KMS-11 (cell line): Measurements from ENCODE around the gene EMC1.
"Not testable (repeated sequence)": the region's sequence is repeated elsewhere in the genome, so short reads cannot be mapped to it uniquely, and the experiment has no call there.

ENCODE experiments used
- H2AFZ ChIP-seq: fragments of 200-600 bp; sonication (generic); 2 replicates; pipeline ENCODE4 v1.6.1; 2016; ENCODE audit warnings: antibody characterized with exemption, mixed run types, low read depth
- H3K27ac ChIP-seq: fragments of 200-600 bp; sonication (generic); 2 replicates; pipeline ENCODE4 v1.6.1; 2016; ENCODE audit warnings: mild to moderate bottlenecking, mixed run types
- H3K27me3 ChIP-seq: fragments of 200-600 bp; sonication (generic); 2 replicates; pipeline ENCODE4 v1.6.1; 2017; ENCODE audit warnings: mild to moderate bottlenecking, low read depth, mixed run types, moderate library complexity; ENCODE audit not compliant: insufficient read depth
- H3K36me3 ChIP-seq: fragments of 200-600 bp; sonication (generic); 2 replicates; pipeline ENCODE4 v1.6.1; 2017; ENCODE audit warnings: mild to moderate bottlenecking, mixed run types; ENCODE audit not compliant: insufficient read depth
- H3K4me1 ChIP-seq: fragments of 200-600 bp; sonication (generic); 2 replicates; pipeline ENCODE4 v1.6.1; 2016; ENCODE audit warnings: mild to moderate bottlenecking, low read depth, mixed run types; ENCODE audit not compliant: poor library complexity, severe bottlenecking
- H3K4me2 ChIP-seq: fragments of 200-600 bp; sonication (generic); 2 replicates; pipeline ENCODE4 v1.7.0; 2016; ENCODE audit warnings: mild to moderate bottlenecking, mixed run types
- H3K4me3 ChIP-seq: fragments of 200-600 bp; sonication (generic); IDR thresholded peaks from 2 replicates; pipeline ENCODE4 v1.6.1; 2017; ENCODE audit warnings: low read depth, low read length, mixed read lengths; ENCODE audit not compliant: insufficient read depth
- H3K79me2 ChIP-seq: fragments of 200-600 bp; sonication (generic); 2 replicates; pipeline ENCODE4 v1.6.1; 2016; ENCODE audit warnings: low read depth, mixed run types; ENCODE audit not compliant: insufficient read depth
- H3K9ac ChIP-seq: fragments of 200-600 bp; sonication (generic); 2 replicates; pipeline ENCODE4 v1.6.1; 2016; ENCODE audit warnings: mild to moderate bottlenecking, mixed run types
- H4K20me1 ChIP-seq: fragments of 200-600 bp; sonication (generic); 2 replicates; pipeline ENCODE4 v1.6.1; 2016; ENCODE audit warnings: mild to moderate bottlenecking, mixed run types; ENCODE audit not compliant: insufficient read depth
- TF ChIP-seq, protein P1 (sequence below): fragments of 200-600 bp; sonication (generic); conservative IDR thresholded peaks from 2 replicates; pipeline ENCODE4 v1.6.1; 2017; ENCODE audit warnings: low read depth, mild to moderate bottlenecking, antibody characterized with exemption, low read length, moderate library complexity, mixed read lengths

Gene EMC1

DNA sequence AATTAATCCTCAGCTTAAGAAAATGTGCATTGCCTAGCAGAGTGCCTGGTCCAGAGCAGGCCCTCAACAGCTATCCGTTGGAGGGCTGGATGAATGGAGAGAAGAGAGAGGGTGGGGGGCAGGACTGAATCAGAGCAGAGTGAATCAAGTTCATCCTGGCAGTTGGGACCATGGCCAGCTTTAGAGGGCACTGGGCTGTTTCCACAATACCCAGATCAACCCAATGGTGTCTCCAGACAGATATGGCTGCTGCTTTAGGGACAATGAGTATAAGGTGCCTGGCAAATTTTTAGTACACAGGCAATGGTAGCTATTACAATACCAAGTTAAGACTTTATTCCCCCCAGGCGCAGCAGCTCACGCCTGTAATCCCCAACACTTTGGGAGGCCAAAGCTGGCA, 17.1 kb downstream of the EMC1 start:
- Histone ChIP-seq H3K4me3 (no peak overlapping the region), H3K36me3 (peaks cover 4% of the 10 kb centered on the region; the same call in 1 of the 2 replicates), H3K79me2 (no peaks in the 10 kb centered on the region), H3K27ac (no peak overlapping the region), H3K27me3 (no peaks in the 10 kb centered on the region), H4K20me1 (no peaks in the 10 kb centered on the region), H3K4me1 (no peaks in the 10 kb centered on the region), H3K4me2 (no peak overlapping the region), H2AFZ (no peak overlapping the region), H3K9ac (no peak overlapping the region)
- TF ChIP-seq, protein P1, sequence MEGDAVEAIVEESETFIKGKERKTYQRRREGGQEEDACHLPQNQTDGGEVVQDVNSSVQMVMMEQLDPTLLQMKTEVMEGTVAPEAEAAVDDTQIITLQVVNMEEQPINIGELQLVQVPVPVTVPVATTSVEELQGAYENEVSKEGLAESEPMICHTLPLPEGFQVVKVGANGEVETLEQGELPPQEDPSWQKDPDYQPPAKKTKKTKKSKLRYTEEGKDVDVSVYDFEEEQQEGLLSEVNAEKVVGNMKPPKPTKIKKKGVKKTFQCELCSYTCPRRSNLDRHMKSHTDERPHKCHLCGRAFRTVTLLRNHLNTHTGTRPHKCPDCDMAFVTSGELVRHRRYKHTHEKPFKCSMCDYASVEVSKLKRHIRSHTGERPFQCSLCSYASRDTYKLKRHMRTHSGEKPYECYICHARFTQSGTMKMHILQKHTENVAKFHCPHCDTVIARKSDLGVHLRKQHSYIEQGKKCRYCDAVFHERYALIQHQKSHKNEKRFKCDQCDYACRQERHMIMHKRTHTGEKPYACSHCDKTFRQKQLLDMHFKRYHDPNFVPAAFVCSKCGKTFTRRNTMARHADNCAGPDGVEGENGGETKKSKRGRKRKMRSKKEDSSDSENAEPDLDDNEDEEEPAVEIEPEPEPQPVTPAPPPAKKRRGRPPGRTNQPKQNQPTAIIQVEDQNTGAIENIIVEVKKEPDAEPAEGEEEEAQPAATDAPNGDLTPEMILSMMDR, result no peak

DNA sequence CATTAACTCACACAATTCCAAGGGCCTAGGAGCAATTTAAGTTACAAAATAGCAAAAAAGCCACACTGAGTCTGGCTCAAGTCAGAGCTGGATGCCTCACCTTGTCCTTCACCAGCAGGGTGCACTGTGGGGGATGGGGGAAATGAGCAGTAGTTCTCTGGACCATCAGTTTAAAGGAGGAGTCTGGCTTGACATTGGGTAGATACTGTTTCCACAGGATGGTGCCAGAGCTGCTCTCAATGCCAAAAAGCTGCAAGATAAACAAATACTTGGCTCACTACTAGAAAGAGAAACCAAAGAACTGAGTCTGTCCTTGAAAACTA, 18.8 kb downstream of the EMC1 start:
- Histone ChIP-seq H2AFZ (no peak overlapping the region), H3K27me3 (no peaks in the 10 kb centered on the region), H4K20me1 (no peaks in the 10 kb centered on the region), H3K27ac (no peak overlapping the region), H3K9ac (no peak overlapping the region), H3K4me3 (no peak overlapping the region), H3K79me2 (no peaks in the 10 kb centered on the region), H3K4me2 (no peak overlapping the region), H3K36me3 (peaks cover 6% of the 10 kb centered on the region; the same call in 1 of the 2 replicates), H3K4me1 (no peaks in the 10 kb centered on the region)
- TF ChIP-seq, protein P1, result no peak

DNA sequence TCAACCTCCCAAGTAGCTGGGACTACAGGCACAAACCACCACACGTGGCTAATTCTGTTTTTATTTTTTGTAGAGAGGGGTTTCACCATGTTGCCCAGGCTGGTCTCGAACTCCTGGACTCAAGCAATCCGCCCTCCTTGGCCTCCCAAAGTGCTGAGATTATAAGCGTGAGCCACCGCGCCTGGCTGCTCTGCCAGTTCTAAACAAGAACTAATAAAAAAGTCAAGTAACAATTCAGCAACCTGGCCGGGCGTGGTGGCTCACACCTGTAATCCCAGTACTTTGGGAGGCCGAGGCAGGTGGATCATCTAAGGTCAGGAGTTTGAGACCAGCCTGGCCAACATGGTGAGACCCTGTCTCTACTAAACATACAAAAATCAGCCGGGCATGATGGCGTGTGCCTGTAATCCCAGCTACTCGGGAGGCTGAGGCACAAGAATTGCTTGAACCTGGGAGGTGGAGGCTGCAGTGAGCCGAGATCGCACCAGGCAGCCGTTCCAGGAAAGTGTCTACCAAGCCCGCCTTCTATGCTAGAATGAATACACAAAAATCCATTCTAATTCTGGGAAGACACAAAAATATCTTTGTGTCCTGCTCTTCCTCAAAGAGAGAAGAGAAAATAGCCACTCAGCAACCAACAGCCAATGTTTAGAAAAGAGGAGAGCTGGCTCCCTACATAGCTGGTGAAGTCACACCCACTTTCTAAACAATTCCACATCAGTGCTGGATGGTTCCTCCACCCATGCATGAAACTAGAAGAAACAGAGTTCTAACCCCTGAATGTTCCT, 19.4 kb downstream of the EMC1 start:
- H4K20me1 ChIP-seq, H3K9ac ChIP-seq, H3K4me1 ChIP-seq, H3K79me2 ChIP-seq, H3K27me3 ChIP-seq, H3K4me2 ChIP-seq, H3K27ac ChIP-seq, H3K4me3 ChIP-seq, H3K36me3 ChIP-seq, H2AFZ ChIP-seq: not testable (repeated sequence)

DNA sequence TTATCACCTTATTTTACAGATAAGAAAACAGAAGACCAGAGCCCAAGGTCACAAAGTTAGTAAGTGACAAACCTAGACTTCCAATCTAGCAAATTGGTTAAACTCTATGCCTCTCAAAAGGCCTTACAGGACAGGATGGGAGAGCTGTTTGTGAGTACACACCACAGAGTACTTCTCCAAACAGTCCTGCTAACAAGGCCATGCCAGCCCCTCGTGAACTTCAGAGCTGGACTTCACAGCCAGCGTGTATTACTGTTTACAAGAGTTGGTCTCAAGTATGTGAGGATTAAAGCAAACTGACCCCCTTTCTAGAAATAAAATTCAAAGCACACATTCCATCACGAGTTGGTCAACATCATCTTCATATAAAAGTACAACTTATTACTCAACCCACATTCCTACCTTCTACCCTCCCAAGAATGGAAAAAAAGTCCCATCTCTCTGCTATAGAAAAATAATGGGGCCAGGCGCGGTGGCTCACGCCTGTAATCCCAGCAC, 21.4 kb downstream of the EMC1 start:
- no peak overlapping the region for H3K4me2 ChIP-seq
- H3K27ac ChIP-seq, result no peak overlapping the region
- TF ChIP-seq, protein P1, result no peak
- H3K27me3 ChIP-seq, result no peaks in the 10 kb centered on the region
- H2AFZ ChIP-seq, result no peak overlapping the region
- H4K20me1 ChIP-seq, result no peaks in the 10 kb centered on the region
- no peak overlapping the region for H3K4me3 ChIP-seq
- H3K36me3 ChIP-seq, result peaks cover 6% of the 10 kb centered on the region; the same call in 1 of the 2 replicates
- no peak overlapping the region for H3K9ac ChIP-seq
- H3K4me1 ChIP-seq, result no peaks in the 10 kb centered on the region
- no peaks in the 10 kb centered on the region for H3K79me2 ChIP-seq

DNA sequence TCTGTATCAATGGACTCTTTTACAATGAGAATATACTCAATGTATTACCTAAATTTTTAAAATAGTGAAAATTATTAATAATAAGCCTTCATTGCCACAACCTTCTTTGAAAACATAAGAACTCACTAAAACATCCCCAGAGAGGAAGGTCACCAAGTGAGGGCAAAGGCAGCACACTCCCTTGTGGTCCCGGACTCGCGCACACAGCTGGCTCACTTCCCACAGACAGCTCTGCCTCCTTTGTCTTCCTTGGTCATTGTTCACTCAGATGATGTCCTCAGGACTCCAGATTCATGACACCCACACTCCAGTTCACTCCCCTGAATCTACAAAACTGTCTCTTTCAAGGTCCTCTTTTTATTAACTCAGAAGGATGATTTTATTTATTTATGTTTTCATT, 22.1 kb downstream of the EMC1 start:
- H3K9ac ChIP-seq, result no peak overlapping the region
- peaks cover 6% of the 10 kb centered on the region; the same call in 1 of the 2 replicates for H3K36me3 ChIP-seq
- TF ChIP-seq, protein P1, result no peak
- no peaks in the 10 kb centered on the region for H3K79me2 ChIP-seq
- H3K4me3 ChIP-seq, result no peak overlapping the region
- no peak overlapping the region for H3K4me2 ChIP-seq
- no peaks in the 10 kb centered on the region for H3K4me1 ChIP-seq
- no peak overlapping the region for H2AFZ ChIP-seq
- no peaks in the 10 kb centered on the region for H4K20me1 ChIP-seq
- no peak overlapping the region for H3K27ac ChIP-seq
- H3K27me3 ChIP-seq, result no peaks in the 10 kb centered on the region
